Suprapubic skin (tissue), 4 donors: ENCODE results near the gene EIPR1. TPM values are rescaled to one million over a fixed set of nuclear protein-coding genes. Genes with fewer than 3 reads are reported as not detected.

Experiments
- DNase-seq, 2 donors: peaks; one replicate each; pipeline ENCODE4 v3.0.0-alpha.2; 2019; ENCODE audit warnings: low spot score in 2 of 2
- H3K27ac ChIP-seq: fragments of 200-600 bp; sonication (generic); one replicate; pipeline ENCODE4 v1.5.1; 2019
- H3K27me3 ChIP-seq: fragments of 200-600 bp; sonication (generic); one replicate; pipeline ENCODE4 v1.5.1; 2019
- H3K36me3 ChIP-seq: fragments of 200-600 bp; sonication (generic); one replicate; pipeline ENCODE4 v1.5.1; 2019
- H3K4me1 ChIP-seq: fragments of 200-600 bp; sonication (generic); one replicate; pipeline ENCODE4 v1.5.1; 2019
- H3K4me3 ChIP-seq: fragments of 200-600 bp; sonication (generic); one replicate; pipeline ENCODE4 v1.5.1; 2019; ENCODE audit warnings: mild to moderate bottlenecking
- H3K9me3 ChIP-seq: fragments of 200-600 bp; sonication (generic); one replicate; pipeline ENCODE4 v1.5.1; 2019
- EP300 ChIP-seq: sonication (generic); formaldehyde crosslinking; IDR thresholded peaks from one replicate; pipeline ENCODE4 v1.6.1; 2017; ENCODE audit warnings: antibody characterized with exemption
- POLR2A ChIP-seq, 2 donors: fragments of 450-650 bp; IDR thresholded peaks; one replicate each; pipeline ENCODE4 v1.6.1; 2017; ENCODE audit warnings: antibody characterized with exemption in 2 of 2, mild to moderate bottlenecking in 2 of 2, moderate library complexity in 2 of 2
- POLR2AphosphoS5 ChIP-seq, 3 donors: sonication (generic); formaldehyde crosslinking; IDR thresholded peaks; one replicate each; pipeline ENCODE4 v1.6.1; 2017; ENCODE audit warnings: antibody characterized with exemption in 3 of 3
- WGBS: methylation state at CpG from one replicate; pipeline ENCODE4 v1.1.5; 2018; 5-methylcytosine and 5-hydroxymethylcytosine counted together
- total RNA-seq, 4 donors: library from RNA; depleted of rRNA; stranded (reverse); fragments of >200 nt; gene quantifications; one replicate each; pipeline ENCODE4 v1.1.0, GENCODE V29; 2016
- TF ChIP-seq, protein P1 (sequence below), 2 donors: fragments of 200-600 bp in 1 of 2; fragments of 450-650 bp in 1 of 2; sonication (generic) in 1 of 2; IDR thresholded peaks; one replicate each; pipeline ENCODE4 v1.5.1; 2016 to 2019; ENCODE audit warnings: antibody characterized with exemption in 2 of 2, mild to moderate bottlenecking in 1 of 2, moderate library complexity in 1 of 2

Gene EIPR1
- total RNA-seq, 4 donors from 2014 or later, result 29.0 to 37.5 (median 30.7) TPM

DNA sequence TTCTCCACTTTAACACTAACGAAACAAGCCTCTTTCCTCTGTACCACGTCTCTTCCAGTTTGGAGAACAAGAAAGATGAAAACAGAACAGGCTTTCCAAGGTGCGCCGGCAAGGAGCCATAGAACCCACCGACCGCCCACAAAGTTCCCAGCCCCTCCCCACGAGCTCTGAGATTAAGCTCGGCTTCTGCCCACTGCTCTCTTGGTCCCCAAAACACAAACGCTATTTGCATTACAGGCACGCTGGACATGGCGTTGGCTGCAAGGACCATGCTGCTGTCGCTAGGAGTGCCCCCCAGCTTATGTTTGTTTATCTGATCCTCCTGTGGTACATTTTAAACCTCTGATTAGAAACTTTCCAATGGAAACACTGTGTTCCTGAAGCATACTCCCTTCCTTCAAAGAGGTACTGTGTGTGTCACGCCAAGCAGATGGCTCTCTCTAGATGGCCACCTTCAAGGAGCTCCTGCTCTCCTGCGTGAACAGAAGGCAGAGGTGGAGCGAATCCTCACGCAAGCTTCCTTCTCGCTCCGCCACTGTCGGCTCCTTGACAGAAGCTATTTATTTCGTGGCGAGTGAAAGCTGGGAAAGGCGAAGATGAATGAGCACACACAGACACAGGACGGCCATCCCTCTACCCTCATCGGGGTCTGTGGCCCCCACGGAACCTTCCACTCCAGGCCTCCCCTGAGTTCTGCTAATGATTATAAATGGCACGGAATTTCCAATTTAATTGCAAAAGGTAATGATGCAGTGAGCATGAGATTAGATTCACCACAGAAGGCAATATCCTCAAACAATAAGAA lies 166.2 kb downstream of the EIPR1 start:
- peak in 1 of 2 donors; percentile 48 for DNase-seq
- peaks cover 14% of the 10 kb centered on the region for H3K36me3 ChIP-seq
- no peaks in the 10 kb centered on the region for H3K9me3 ChIP-seq
- H3K27me3 ChIP-seq, result no peaks in the 10 kb centered on the region
- H3K4me1 ChIP-seq, result no peaks in the 10 kb centered on the region
- 90% methylated on average over 26 of the region's 26 CpGs for WGBS
- TF ChIP-seq, protein P1, sequence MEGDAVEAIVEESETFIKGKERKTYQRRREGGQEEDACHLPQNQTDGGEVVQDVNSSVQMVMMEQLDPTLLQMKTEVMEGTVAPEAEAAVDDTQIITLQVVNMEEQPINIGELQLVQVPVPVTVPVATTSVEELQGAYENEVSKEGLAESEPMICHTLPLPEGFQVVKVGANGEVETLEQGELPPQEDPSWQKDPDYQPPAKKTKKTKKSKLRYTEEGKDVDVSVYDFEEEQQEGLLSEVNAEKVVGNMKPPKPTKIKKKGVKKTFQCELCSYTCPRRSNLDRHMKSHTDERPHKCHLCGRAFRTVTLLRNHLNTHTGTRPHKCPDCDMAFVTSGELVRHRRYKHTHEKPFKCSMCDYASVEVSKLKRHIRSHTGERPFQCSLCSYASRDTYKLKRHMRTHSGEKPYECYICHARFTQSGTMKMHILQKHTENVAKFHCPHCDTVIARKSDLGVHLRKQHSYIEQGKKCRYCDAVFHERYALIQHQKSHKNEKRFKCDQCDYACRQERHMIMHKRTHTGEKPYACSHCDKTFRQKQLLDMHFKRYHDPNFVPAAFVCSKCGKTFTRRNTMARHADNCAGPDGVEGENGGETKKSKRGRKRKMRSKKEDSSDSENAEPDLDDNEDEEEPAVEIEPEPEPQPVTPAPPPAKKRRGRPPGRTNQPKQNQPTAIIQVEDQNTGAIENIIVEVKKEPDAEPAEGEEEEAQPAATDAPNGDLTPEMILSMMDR (IDR thresholded peaks at IDR 0.05), result no peak
- TF ChIP-seq POLR2A (IDR thresholded peaks at IDR 0.05), result no peak
- TF ChIP-seq POLR2AphosphoS5 (IDR thresholded peaks at IDR 0.05), result no peak
- TF ChIP-seq EP300, result no peak
- H3K4me3 ChIP-seq, result no peak overlapping the region
- no peak overlapping the region for H3K27ac ChIP-seq

DNA sequence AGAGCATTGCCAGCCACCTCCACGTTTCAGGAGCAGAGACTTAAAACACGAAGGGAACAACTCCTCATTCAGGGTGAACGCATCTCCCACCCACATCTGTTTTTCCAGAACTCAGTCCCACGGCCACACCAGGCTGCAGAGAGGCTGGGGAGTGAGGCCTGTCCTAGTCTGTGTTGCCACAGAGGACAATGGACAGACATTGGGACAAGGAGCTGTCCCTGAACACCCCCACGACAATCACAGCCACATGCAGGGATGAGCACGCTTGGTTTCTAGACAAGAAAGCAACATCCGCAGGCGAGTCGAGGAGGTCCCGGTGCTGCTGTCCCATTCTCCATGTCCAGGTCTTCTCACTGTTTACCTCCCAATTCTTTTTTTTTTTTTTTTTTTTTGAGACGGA lies 167.4 kb downstream of the EIPR1 start:
- no peak overlapping the region for H3K27ac ChIP-seq
- WGBS, result 81% methylated on average over 11 of the region's 11 CpGs
- peak in 1 of 2 donors; percentile 50 for DNase-seq

DNA sequence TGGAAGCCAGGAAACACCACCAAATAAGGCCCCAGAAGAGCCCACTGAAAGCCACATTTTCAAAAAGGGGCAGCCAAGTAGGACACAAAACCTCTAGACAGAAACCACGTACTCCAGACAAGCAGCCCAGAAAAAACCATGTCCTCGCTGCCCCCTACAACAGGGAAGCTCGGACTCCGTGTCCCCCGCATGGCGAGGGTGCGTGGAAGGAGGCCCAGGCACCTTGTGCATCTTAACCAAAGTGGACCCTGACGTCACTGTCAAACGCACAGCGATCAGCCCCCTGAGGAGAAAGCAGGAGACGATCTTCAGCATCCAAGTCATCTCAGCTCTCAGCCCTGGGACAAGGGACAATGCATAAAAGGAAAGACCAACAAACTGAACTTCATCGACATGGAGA lies 168.4 kb downstream of the EIPR1 start:
- H3K27ac ChIP-seq, result no peak overlapping the region
- no peaks in the 10 kb centered on the region for H3K4me1 ChIP-seq
- DNase-seq, result peak in 1 of 2 donors; percentile 68
- TF ChIP-seq POLR2AphosphoS5 (IDR thresholded peaks at IDR 0.05) (no peak), EP300 (no peak), POLR2A (IDR thresholded peaks at IDR 0.05) (no peak)
- TF ChIP-seq, protein P1 (IDR thresholded peaks at IDR 0.05), result no peak
- 97% methylated on average over 8 of the region's 12 CpGs for WGBS
- H3K9me3 ChIP-seq, result no peaks in the 10 kb centered on the region
- H3K4me3 ChIP-seq, result no peak overlapping the region
- H3K27me3 ChIP-seq, result no peaks in the 10 kb centered on the region
- H3K36me3 ChIP-seq, result peaks cover 25% of the 10 kb centered on the region

More for the DNA sequence above, 167.4 kb downstream of the EIPR1 start:
- H3K4me1 ChIP-seq, result no peaks in the 10 kb centered on the region
- peaks cover 23% of the 10 kb centered on the region for H3K36me3 ChIP-seq
- no peaks in the 10 kb centered on the region for H3K27me3 ChIP-seq
- no peak overlapping the region for H3K4me3 ChIP-seq
- TF ChIP-seq EP300 (no peak), POLR2AphosphoS5 (IDR thresholded peaks at IDR 0.05) (no peak), POLR2A (IDR thresholded peaks at IDR 0.05) (no peak)
- TF ChIP-seq, protein P1 (IDR thresholded peaks at IDR 0.05), result no peak
- H3K9me3 ChIP-seq, result no peaks in the 10 kb centered on the region

DNA sequence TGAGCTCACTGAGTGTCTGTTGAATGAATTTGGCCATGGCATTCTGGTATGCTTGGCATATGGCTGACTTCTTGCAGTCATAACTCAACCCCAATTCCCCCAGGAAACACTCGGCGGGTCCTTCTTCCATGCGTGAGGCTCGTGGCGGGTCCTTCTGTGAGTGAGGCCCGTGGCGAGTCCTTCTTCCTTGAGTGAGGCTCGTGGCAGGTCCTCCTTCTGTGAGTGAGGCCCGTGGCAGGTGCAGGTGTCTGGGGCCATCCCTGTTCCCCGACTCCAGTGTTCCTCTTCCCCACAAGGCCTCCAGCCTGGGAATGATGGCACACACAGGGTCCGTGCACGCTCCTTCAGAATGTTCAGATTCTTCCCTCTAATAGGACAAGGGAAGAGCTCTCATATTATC lies 169.0 kb downstream of the EIPR1 start:
- WGBS, result 94% methylated on average over 12 of the region's 12 CpGs
- H3K9me3 ChIP-seq, result no peaks in the 10 kb centered on the region

DNA sequence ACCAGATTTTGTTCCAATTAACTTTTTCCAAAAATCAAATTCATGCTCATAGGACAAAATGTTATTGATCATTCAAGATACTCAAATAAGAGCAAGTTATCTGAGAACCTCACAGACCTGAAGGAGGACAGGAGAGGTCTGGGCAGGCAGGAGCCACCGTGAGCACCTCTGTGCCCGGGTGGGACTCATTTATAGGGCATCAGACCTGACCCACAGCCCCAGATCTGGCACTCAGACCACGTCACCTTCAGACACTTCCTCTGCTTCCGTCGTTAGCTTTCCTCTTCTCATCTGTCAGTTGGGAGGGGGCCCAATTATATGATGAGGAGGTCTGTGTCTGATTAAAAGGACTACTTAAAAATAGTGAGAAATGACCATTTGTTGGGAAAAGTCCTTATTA lies 169.4 kb downstream of the EIPR1 start:
- TF ChIP-seq, protein P1 (IDR thresholded peaks at IDR 0.05), result no peak
- TF ChIP-seq POLR2A (IDR thresholded peaks at IDR 0.05) (no peak), EP300 (no peak), POLR2AphosphoS5 (IDR thresholded peaks at IDR 0.05) (no peak)
- Histone ChIP-seq H3K27me3 (no peaks in the 10 kb centered on the region), H3K9me3 (no peaks in the 10 kb centered on the region), H3K27ac (no peak overlapping the region), H3K36me3 (peaks cover 25% of the 10 kb centered on the region), H3K4me3 (no peak overlapping the region), H3K4me1 (no peaks in the 10 kb centered on the region)
- peak in 1 of 2 donors; percentile 64 for DNase-seq
- 93% methylated on average over 5 of the region's 5 CpGs for WGBS

More for the DNA sequence above, 169.0 kb downstream of the EIPR1 start:
- DNase-seq, result peak in 1 of 2 donors; percentile 40
- TF ChIP-seq EP300, result no peak
- TF ChIP-seq POLR2A (IDR thresholded peaks at IDR 0.05), result no peak
- no peak for TF ChIP-seq POLR2AphosphoS5 (IDR thresholded peaks at IDR 0.05)
- TF ChIP-seq, protein P1 (IDR thresholded peaks at IDR 0.05), result no peak
- Histone ChIP-seq H3K36me3 (peaks cover 25% of the 10 kb centered on the region), H3K4me1 (no peaks in the 10 kb centered on the region), H3K4me3 (no peak overlapping the region), H3K27me3 (no peaks in the 10 kb centered on the region), H3K27ac (no peak overlapping the region)
